Measurements from ENCODE around the gene VPS45. TPM values are rescaled to one million over a fixed set of nuclear protein-coding genes. Genes with fewer than 3 reads are reported as not detected.

The VPS45 gene
- total and polyA plus RNA-seq, 2 of the 8 experiments (the other 6 are each of a cell fraction or from before 2014, with no cell fraction given), result 19.1 to 27.6 TPM

DNA sequence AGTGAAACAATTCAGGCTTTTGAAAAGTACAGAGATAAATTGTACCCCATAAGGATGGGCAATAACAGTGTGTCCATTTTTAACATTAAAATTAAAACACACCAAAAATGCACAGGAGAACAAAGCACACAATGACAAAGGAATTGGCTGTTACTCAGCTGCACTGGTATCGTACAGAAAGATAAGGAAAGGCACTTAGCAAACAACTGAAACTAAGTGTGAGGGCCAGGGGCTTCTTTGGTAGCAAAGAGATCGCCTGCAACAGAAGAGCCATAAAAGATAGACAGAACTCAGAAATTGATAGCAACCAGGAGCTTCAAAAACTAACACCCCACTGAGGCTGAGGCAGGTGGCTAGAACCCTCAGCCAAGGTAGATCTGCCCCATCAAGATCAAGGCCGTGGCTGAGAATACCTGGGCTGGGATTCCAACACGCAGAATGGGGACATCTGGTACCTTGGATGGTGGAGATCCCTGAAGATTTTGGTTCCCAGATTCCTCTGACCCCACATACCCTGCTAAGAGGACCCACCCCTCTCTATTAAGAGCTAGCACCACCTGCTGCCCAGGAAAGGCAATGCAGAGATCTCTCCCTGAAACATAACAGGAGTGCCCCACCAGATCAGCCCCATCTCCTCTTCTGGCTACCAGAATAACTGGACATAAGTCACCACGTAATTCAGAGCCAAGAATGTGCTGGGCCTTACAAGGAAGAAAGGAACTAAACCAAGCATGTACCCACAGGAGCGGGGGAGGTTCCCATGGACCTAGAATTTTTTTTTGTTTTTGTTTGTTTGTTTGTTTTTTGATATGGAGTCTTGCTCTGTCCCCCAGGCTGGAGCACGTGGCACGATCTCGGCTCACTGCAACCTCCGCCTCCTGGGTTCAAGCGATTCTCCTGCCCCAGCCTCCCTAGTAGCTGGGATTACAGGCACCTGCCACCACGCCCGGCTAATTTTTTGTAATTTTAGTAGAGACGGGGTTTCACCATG, 98.3 kb downstream of the VPS45 start:
- Histone ChIP-seq H2AFZ (ENCODE audit: low read length) (no peak overlapping the region), H4K91ac (replicated peaks; ENCODE audit: insufficient read length, low read length) (no peak overlapping the region), H2BK15ac (ENCODE audit: low read length) (peak overlapping the region; percentile 93; the same call in 1 of the 2 replicates), H3K23ac (ENCODE audit: insufficient read length) (no peak overlapping the region), H2AK5ac (ENCODE audit: low read depth, low read length) (no peak overlapping the region), H3K79me2 (ENCODE audit: control insufficient read depth in 1 of 2, insufficient read depth in 2 of 2, low read length in 2 of 2) (no peaks in the 10 kb centered on the region), H3K36me3 (ENCODE audit: control insufficient read depth in 2 of 4, insufficient read depth in 4 of 4, low read length in 3 of 4) (no peaks in the 10 kb centered on the region), H3K18ac (ENCODE audit: extremely low read depth, low read length) (no peak overlapping the region), H3K27me3 (replicated peaks in 1 of 4; ENCODE audit: control insufficient read depth in 3 of 4, extremely low read depth in 1 of 4, insufficient read depth in 3 of 4, low read length in 3 of 4) (no peaks in the 10 kb centered on the region), H3K4me3 (ENCODE audit: extremely low read depth in 1 of 4, insufficient read depth in 2 of 4, low read depth in 3 of 4, low read length in 4 of 4) (no peak overlapping the region), H3K23me2 (ENCODE audit: low read depth, low read length) (peaks cover 11% of the 10 kb centered on the region; the same call in 1 of the 2 replicates), H3K4me1 (replicated peaks in 1 of 4; ENCODE audit: control insufficient read depth in 3 of 4, insufficient read depth in 4 of 4, low read length in 3 of 4) (peaks cover 12 to 30% (median 20%) of the 10 kb centered on the region in 4 experiments), H3K14ac (ENCODE audit: insufficient read length) (no peak overlapping the region), H3K79me1 (ENCODE audit: low read depth, low read length) (no peaks in the 10 kb centered on the region), H3K9ac (replicated peaks in 1 of 4; ENCODE audit: extremely low read depth in 1 of 4, low read depth in 3 of 4, low read length in 3 of 4) (no peak overlapping the region), H2BK20ac (ENCODE audit: low read length) (0 out of 2 replicates have a peak overlapping the region, but pooled peaks have one; percentile 69), H3K9me3 (ENCODE audit: insufficient read depth in 2 of 2, low read depth in 1 of 2, low read length in 1 of 2) (no peaks in the 10 kb centered on the region), H2BK5ac (ENCODE audit: low read depth, low read length) (peak overlapping the region; percentile 38; the same call in 1 of the 2 replicates), H3K56ac (replicated peaks; ENCODE audit: insufficient read length, low read depth, low read length) (no peak overlapping the region), H4K20me1 (replicated peaks in 1 of 2; ENCODE audit: control insufficient read depth in 1 of 2, insufficient read depth in 2 of 2, low read length in 2 of 2) (no peaks in the 10 kb centered on the region), H3K27ac (ENCODE audit: low read depth, low read length) (no peak overlapping the region), H3K4ac (replicated peaks; ENCODE audit: insufficient read length, low read depth, low read length) (no peak overlapping the region), H4K8ac (ENCODE audit: extremely low read depth, insufficient read depth, low read length) (no peak overlapping the region), H3K4me2 (ENCODE audit: insufficient read depth in 1 of 2, low read depth in 2 of 2, low read length in 2 of 2) (no peak overlapping the region), H2BK12ac (ENCODE audit: low read depth, low read length) (peak overlapping the region; percentile 77), H4K5ac (ENCODE audit: insufficient read length, low read depth, low read length) (no peak overlapping the region), H2BK120ac (replicated peaks; ENCODE audit: low read depth, low read length) (no peak overlapping the region)
- ChIA-PET POLR2A (ENCODE audit: partially characterized antibody) (interaction anchor here (0.5 to 7.3 kb wide), 11 partner anchors 9 to 407 kb away, joined by 3 to 87 read pairs (median 4); partner anchors contain the start of gene PLEKHO1), CTCF (ENCODE audit: partially characterized antibody) (interaction anchor here (0.6 to 5.0 kb wide), 23 partner anchors 9 to 236 kb away, joined by 3 to 27 read pairs (median 5); partner anchors contain the start of gene PLEKHO1)
- FAIRE-seq, result peak; percentile 68
- 78% methylated on average over 12 of the region's 14 CpGs; no CpG with 5 or more reads in 1 of the 2 experiments for WGBS, 2 experiments (ENCODE audit: extremely low coverage in 1 of 2, insufficient coverage in 1 of 2, insufficient read length in 1 of 2, insufficient replicate concordance in 2 of 2, low coverage in 1 of 2, low lambda C conversion rate in 2 of 2, missing lambda C conversion rate in 1 of 2)
- DNase-seq (ENCODE audit: low read depth in 1 of 2, low spot score in 2 of 2), result peak in 1 of 2 experiments; percentile 84
- TF ChIP-seq PHF8 (conservative IDR thresholded peaks at IDR 0.05; ENCODE audit: low read depth, low read length) (no peak), SAP30 (IDR thresholded peaks at IDR 0.05; ENCODE audit: insufficient read depth, insufficient replicate concordance, low read length) (no peak), RAD21 (IDR thresholded peaks at IDR 0.05 in 1 of 2, conservative IDR thresholded peaks at IDR 0.05 in 1 of 2; ENCODE audit: low read depth in 2 of 2, low read length in 2 of 2) (peak; percentile 74 to 82), EZH2 (IDR thresholded peaks at IDR 0.05; ENCODE audit: low read depth, low read length, severe bottlenecking) (no peak), TEAD4 (IDR thresholded peaks at IDR 0.05; ENCODE audit: low read depth, low read length) (peak; percentile 57), POLR2AphosphoS5 (IDR thresholded peaks at IDR 0.05; ENCODE audit: low read depth, low read length) (no peak)
- TF ChIP-seq, protein P1, sequence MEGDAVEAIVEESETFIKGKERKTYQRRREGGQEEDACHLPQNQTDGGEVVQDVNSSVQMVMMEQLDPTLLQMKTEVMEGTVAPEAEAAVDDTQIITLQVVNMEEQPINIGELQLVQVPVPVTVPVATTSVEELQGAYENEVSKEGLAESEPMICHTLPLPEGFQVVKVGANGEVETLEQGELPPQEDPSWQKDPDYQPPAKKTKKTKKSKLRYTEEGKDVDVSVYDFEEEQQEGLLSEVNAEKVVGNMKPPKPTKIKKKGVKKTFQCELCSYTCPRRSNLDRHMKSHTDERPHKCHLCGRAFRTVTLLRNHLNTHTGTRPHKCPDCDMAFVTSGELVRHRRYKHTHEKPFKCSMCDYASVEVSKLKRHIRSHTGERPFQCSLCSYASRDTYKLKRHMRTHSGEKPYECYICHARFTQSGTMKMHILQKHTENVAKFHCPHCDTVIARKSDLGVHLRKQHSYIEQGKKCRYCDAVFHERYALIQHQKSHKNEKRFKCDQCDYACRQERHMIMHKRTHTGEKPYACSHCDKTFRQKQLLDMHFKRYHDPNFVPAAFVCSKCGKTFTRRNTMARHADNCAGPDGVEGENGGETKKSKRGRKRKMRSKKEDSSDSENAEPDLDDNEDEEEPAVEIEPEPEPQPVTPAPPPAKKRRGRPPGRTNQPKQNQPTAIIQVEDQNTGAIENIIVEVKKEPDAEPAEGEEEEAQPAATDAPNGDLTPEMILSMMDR (IDR thresholded peaks at IDR 0.05; ENCODE audit: control extremely low read depth in 1 of 3, insufficient read depth in 1 of 3, low read depth in 1 of 3, low read length in 3 of 3), result peak; percentile 66 to 84 (median 71)

Measured in H1 (cell line).